Stimulated activated CD4-positive, alpha-beta T cell treated with anti-CD3 and anti-CD28 coated beads, Interleukin-1b, Interleukin-23, amount 100 ng/mL, for 1 hour (primary cell): Measurements from ENCODE around the gene AREL1.
A peak's percentile ranks its signal among the peaks of the same experiment; 100 is the strongest.
"Not testable (repeated sequence)": the region's sequence is repeated elsewhere in the genome, so short reads cannot be mapped to it uniquely, and the experiment has no call there.

Experiments
- DNase-seq, 2 donors: peaks; one replicate each; pipeline ENCODE4 v3.0.0-alpha.2; 2020; ENCODE audit warnings: low read depth in 2 of 2

AREL1 gene, protein sequence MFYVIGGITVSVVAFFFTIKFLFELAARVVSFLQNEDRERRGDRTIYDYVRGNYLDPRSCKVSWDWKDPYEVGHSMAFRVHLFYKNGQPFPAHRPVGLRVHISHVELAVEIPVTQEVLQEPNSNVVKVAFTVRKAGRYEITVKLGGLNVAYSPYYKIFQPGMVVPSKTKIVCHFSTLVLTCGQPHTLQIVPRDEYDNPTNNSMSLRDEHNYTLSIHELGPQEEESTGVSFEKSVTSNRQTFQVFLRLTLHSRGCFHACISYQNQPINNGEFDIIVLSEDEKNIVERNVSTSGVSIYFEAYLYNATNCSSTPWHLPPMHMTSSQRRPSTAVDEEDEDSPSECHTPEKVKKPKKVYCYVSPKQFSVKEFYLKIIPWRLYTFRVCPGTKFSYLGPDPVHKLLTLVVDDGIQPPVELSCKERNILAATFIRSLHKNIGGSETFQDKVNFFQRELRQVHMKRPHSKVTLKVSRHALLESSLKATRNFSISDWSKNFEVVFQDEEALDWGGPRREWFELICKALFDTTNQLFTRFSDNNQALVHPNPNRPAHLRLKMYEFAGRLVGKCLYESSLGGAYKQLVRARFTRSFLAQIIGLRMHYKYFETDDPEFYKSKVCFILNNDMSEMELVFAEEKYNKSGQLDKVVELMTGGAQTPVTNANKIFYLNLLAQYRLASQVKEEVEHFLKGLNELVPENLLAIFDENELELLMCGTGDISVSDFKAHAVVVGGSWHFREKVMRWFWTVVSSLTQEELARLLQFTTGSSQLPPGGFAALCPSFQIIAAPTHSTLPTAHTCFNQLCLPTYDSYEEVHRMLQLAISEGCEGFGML

GRCh38 chr14:74712499-74713394 is at the start of gene AREL1, which contains the start of gene FCF1:
TSS of gene AREL1 (minus strand) at chr14:74713080. CDS start at chr14:74685615, 27,465 bp downstream.
TSS of gene FCF1 (plus strand) at chr14:74713144. CDS start at chr14:74713198, 54 bp downstream.
- peak; percentile 40 to 49 for DNase-seq

DNA sequence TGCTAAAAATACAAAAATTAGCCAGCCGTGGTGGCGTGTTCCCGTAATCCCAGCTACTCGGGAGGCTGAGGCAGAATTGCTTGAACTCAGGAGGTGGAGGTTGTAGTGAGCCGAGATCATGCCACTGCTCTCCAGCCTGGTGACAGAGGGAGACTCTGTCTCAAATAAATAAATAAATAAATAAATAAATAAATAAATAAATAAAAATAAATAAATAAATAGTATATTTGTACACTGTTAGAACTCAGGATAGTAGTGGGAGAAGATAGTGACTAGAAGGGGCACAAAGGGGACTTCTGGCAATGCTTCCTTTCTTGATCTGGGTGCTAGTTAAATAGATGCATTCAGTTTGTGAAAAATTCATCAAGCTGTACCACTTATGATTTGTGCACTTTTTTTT is 45.6 kb upstream of the AREL1 start:
- not testable (repeated sequence) for DNase-seq

GRCh38 chr14:74756326-74756725 is 43.4 kb upstream of the AREL1 start:
- no peak for DNase-seq

DNA sequence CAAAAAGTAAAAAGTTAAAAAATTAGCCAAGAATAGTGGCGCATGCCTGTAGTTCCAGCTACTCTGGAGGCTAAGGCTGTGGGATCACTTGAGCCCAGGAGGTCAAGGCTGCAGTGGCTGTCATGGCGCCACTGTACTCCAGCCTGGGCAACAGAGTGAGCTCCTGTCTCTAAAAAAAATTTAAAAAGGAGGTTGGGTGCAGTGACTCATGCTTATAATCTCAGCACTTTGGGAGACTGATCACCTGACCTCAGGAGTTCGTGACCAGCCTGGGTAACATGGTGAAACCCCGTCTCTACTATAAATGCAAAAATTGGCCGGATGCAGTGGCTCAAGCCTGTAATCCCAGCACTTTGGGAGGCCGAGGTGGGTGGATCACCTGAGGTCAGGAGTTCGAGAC is 42.0 kb upstream of the AREL1 start:
- no peak for DNase-seq

- no peak for DNase-seq
Observed at GRCh38 chr14:74754157-74754556, 41.3 kb upstream of the AREL1 start.

GRCh38 chr14:74747237-74747636 is 34.4 kb upstream of the AREL1 start:
- DNase-seq = no peak

GRCh38 chr14:74739293-74740030 is 26.6 kb upstream of the AREL1 start:
- DNase-seq = no peak

DNA sequence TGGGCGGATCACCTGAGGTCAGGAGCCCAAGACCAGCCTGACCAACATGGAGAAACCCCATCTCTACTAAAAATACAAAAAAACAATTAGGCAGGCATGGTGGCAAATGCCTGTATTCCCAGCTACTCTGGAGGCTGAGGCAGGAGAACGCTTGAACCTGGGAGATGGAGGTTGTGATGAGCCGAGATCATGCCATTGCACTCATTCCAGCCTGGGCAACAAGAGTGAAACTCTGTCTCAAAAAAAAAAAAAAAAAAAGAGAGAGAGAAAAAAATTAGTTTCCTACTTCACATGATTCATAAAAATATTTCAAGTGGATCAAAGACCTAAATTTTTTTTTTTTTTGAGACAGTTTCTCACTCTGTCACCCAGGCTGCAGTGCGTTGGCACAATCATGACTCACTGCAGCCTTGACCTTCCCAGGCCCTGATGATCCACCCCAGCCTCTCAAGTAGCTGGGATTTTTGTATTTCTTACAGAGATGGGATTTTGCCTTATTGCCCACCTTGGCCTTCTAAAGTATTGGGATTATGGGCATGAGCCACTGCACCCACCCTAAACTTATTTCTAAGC is 25.0 kb upstream of the AREL1 start:
- DNase-seq = no peak

DNA sequence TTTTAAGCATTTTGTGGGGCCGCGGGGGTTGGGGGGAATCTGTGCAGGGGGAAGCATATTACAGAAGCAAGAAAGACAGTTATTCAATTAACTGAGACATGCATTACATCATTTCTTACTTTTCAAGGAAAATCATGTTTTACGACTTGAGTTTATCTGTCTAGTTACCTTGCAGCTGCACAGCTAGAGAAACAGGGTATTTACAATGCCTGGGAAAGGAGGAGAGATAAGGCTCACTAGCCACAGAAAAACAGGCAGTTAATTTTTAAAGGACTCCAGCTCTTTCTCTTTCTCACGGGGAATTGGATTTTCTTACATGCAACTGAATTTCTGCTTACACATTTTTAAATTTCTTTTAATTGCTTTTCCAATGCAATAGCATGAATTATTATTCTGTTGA is 22.2 kb upstream of the AREL1 start:
- DNase-seq = no peak

DNA sequence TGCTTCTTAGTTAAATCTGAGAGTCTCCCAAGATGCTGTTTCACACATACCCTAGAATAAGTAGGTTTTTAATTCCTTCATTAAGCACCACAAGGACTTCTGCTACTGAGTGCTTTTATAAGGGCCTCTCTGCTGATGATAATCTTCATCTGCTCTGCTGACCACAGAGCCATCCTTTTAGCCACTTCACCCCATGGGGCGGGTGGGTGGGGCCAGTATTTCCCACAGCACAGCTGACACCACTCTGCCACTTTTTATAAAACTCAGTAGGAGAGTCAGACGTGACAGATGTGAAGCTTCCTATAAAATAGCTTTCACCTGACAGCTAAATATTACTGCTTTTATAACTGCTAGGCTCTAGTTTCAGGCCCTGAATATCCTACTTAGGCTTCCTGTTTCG is 20.3 kb upstream of the AREL1 start:
- DNase-seq = no peak

DNA sequence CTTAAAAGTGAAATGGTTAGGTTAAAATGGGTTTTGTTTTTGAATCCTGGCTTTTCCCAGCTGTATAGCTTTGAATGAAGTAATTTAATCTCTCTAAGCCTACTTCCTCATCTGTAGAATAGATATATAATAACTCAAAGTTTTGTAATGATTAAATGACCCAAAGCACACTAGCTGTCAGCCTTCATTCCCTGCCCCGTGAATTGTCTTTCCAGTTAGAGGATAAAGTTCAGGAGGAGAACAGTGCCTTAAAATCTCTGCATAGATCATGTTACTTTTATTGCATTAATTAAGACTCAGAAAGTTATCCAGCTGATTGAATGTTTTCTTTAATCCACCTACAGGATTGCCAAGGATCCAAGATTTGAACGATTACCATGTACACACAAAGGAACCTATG is 19.5 kb upstream of the AREL1 start:
- DNase-seq = no peak

DNA sequence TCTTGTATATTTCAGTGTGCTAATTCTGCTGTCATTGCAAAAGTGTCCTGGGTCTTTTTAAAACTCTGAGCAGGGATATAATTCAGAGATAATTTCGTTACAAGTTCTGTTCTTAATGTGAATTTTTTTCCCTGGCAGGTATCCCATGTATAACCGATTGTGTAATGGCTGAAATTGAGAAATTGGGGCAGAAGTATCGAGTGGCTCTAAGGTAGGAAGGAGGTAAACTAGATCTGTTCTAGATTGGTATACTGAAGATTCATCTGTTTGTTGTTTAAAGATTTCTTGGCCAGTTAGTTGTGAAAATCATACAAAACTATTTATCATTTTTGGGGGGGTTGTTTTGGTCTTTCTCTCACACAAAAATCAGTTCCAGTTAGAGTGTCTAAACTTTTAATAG is 10.3 kb upstream of the AREL1 start:
- no peak for DNase-seq

GRCh38 chr14:74720526-74720925 is 7.6 kb upstream of the AREL1 start:
- DNase-seq = no peak

DNA sequence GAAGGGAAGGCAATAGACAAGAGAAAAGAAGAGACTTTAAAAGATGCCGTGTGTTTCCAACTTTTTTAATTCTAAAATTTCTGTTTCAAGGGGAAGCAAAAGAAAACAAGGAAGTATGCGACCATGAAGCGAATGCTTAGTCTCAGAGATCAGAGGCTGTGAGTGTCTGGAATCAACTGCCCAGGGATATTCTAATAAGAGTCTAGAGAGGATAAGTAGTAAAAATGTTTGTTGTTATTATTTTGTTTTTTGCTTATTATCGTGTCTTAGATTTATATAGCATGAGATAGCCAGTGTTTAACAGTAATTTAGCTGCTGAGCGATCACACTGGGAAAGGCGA is 485 bp upstream of the AREL1 start:
- DNase-seq = no peak

GRCh38 chr14:74711651-74712050 is 1.2 kb downstream of the AREL1 start:
- no peak for DNase-seq

GRCh38 chr14:74710480-74710879 is 2.4 kb downstream of the AREL1 start:
- no peak for DNase-seq

GRCh38 chr14:74705613-74706500 is 7.0 kb downstream of the AREL1 start:
- DNase-seq = no peak

DNA sequence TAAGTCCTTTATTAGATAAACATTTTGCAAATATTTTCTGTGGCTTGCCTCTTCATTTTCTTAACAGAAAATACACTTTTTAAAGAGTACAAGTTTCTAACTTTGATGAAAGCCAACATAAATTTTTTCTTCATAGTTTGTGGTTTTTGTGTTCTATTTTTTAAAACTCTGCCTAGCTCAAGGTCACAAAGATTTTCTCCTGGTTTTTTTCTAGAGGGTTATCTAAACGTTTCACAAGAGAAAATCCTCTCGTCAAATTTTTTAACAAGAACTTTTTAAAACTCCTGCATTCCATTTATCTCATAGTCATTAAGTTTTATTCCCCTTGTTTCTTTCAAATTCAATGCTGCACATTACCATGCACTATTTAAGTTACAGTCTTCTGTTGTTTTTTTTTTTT is 8.2 kb downstream of the AREL1 start:
- no peak for DNase-seq

DNA sequence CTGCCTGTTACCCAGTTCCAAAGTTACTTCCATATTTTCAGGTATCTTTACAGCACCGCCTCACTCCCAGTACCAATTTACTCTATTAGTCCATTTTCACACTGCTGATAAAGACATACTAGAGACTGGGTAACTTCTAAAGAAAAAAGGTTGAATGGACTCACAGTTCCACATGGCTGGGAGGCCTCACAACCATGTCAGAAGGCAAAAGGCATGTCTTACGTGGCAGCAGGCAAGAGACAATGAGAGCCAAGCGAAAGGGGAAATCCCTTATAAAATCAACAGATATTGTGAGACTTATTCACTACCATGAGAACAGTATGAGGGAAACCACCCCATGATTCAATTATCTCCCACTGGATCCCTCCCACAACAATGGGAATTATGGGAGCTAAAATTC is 9.8 kb downstream of the AREL1 start:
- DNase-seq = no peak

DNA sequence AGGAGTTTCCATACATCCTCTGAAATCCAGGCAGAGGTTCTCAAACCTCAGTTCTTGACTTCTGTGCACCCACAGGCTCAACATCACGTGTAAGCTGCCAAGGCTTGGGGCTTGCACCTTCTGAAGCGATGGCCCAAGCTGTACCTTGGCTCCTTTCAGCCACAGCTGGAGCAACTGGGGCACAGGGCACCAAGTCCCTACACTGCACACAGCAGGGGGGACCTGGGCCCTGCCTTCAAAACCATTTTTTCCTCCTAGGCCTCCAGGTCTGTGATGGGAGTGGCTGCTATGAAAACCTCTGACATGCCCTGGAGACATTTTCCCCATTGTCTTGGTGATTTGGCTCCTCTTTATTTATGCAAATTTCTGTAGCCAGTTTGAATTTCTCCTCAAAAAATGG is 10.6 kb downstream of the AREL1 start:
- no peak for DNase-seq
